WI38 (cell line): ENCODE measurements around the gene DNAH6.
"Not testable (repeated sequence)": the region's sequence is repeated elsewhere in the genome, so short reads cannot be mapped to it uniquely, and the experiment has no call there.

Experiments used
- H3K4me3 ChIP-seq: 2 replicates; pipeline ENCODE4 v1.5.1; 2011; ENCODE audit warnings: low read depth, mild to moderate bottlenecking, control low read depth, low read length
- TF ChIP-seq, protein P1 (sequence below): IDR thresholded peaks from 2 replicates; pipeline ENCODE4 v1.5.1; 2012; ENCODE audit warnings: low read depth, mild to moderate bottlenecking, control low read depth, low read length

Gene DNAH6

DNA sequence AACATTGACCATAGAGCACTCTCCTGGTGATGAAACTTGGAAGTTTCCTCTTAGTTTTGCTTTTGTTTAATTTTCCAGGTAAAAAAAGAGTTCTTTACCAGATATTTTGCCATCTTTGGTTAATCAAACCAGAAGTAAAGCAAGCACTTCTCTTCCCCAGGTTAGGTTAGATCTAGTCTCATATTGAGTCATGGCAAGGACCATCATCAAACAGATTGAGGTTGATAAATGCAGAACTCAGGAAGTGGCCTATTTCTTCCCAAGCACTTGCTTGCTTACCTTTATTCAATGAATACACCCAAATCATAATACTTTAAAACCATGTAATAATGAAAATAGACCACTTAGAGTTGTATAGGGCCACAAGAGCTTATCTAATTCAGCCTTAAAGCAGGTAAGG is 23.4 kb downstream of the DNAH6 start:
- no peak overlapping the region for H3K4me3 ChIP-seq
- TF ChIP-seq, protein P1, sequence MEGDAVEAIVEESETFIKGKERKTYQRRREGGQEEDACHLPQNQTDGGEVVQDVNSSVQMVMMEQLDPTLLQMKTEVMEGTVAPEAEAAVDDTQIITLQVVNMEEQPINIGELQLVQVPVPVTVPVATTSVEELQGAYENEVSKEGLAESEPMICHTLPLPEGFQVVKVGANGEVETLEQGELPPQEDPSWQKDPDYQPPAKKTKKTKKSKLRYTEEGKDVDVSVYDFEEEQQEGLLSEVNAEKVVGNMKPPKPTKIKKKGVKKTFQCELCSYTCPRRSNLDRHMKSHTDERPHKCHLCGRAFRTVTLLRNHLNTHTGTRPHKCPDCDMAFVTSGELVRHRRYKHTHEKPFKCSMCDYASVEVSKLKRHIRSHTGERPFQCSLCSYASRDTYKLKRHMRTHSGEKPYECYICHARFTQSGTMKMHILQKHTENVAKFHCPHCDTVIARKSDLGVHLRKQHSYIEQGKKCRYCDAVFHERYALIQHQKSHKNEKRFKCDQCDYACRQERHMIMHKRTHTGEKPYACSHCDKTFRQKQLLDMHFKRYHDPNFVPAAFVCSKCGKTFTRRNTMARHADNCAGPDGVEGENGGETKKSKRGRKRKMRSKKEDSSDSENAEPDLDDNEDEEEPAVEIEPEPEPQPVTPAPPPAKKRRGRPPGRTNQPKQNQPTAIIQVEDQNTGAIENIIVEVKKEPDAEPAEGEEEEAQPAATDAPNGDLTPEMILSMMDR: no peak

DNA sequence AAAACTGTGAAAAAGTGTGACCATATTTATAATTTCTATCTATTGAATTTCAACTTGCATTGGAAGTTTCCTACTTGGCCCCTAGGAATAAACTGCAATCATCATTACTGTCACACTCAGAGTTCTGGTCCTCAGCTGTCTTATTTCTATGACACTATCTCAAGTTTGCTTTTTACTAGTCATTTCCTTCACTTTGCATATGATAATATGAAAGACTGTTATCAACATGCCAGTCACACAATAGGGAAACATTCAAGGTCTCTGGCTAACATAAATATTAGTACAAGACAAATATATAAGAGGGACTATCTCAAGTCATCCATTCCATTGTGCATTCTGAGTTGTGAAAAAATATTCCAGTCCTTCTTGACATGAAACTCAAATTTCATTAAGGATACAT is 28.7 kb downstream of the DNAH6 start:
- TF ChIP-seq, protein P1: no peak
- no peak overlapping the region for H3K4me3 ChIP-seq

- TF ChIP-seq, protein P1: no peak
- no peak overlapping the region for H3K4me3 ChIP-seq
Observed at GRCh38 chr2:84546551-84546950, 30.3 kb downstream of the DNAH6 start.

GRCh38 chr2:84548303-84548702 is 32.0 kb downstream of the DNAH6 start:
- TF ChIP-seq, protein P1: no peak
- no peak overlapping the region for H3K4me3 ChIP-seq

DNA sequence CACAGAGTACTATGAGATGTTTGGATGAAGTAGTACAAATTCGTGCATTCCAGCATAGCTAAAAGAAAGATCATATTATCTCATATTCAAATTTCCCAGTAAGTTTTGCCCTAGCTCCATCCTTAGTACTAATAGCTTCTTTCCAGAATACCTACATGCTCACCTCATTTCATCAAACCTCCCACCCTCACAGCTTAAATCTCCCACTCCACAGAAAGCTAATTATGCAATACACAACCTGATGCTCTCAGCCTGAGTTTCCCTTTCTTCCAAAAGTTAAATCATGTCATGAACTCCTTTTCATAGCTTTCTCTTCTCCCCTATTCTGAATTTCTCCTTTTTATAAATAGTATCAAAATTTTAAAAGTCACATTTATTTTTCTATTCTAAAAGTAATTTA is 34.6 kb downstream of the DNAH6 start:
- TF ChIP-seq, protein P1: no peak
- no peak overlapping the region for H3K4me3 ChIP-seq

DNA sequence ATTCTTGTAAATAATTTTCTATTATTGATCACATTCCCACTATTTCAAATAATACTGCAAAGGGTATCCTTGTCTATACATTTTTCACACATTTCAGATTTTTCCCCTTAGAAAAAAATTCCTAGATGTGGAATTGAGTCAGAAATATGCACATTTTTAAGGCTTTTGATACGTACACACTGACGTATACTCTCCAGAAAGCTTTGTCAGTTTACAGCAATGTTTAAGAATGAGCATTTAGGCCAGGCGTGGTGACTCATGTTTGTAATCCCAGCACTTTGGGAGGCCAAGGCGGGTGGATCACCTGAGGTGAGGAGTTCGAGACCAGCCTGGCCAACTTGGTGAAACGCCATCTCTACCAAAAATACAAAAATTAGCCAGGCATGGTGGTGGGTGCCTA is 35.2 kb downstream of the DNAH6 start:
- H3K4me3 ChIP-seq: not testable (repeated sequence)

DNA sequence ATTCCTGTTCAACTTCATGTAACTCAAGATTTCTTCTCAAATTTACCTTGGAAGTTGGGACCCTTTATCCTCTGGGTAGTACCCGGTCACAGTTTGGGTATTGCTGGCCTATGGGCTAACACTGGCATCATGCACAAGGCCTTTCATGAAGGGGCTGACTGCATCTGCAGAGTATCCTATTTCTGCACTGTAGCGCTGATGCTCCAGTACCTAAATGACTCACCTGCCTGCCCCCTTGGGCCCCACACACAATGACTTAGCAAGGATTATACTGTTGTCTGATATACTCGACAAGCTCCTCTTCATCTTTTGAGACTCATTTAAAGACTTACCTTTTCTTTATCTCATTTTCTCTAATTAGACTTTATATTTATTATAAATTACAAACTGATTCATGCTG is 39.9 kb downstream of the DNAH6 start:
- H3K4me3 ChIP-seq: no peak overlapping the region
- TF ChIP-seq, protein P1: no peak

GRCh38 chr2:84559838-84560237 is 43.5 kb downstream of the DNAH6 start:
- no peak overlapping the region for H3K4me3 ChIP-seq
- TF ChIP-seq, protein P1: no peak
